NT2/D1 (cell line): ENCODE data around the gene FKRP.

Experiments
- SUZ12 ChIP-seq: IDR thresholded peaks from 2 replicates; pipeline ENCODE4 v1.6.1; 2011; ENCODE audit not compliant: insufficient read length, insufficient read depth; ENCODE audit errors: extremely low read depth
- YY1 ChIP-seq: IDR thresholded peaks from 2 replicates; pipeline ENCODE4 v1.6.1; 2011; ENCODE audit not compliant: insufficient read length, insufficient read depth

DNA sequence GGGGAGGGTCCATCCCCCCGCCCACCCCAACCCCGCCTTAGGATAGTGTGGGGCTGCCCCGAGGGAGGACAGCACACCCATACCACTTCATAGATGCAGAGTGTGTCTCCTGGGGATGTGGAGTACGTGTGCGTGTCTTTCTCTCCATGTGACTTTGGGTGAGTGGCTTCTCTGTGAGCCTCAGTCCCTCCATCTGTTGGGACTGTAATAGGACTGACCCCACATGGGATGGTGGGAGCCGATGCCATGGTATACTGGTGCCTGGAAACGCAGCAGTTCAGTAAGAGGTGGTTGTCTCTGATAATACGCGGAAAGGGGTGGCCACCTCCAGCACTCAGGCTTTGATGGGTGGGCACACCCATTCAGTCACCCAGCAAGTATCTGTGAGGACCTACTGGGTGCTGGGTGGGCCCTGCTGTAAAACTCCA is 28.1 kb upstream of the FKRP start:
- TF ChIP-seq SUZ12 (no peak), YY1 (no peak)
